HEK293 (cell line): ENCODE results near the gene THSD4.

Experiments
- GFI1B ChIP-seq: fragments of 450-650 bp; formaldehyde crosslinking; IDR thresholded peaks from 2 replicates; pipeline ENCODE4 v1.5.1; 2016; ENCODE audit warnings: missing biosample characterization, missing genetic modification characterization
- KLF7 ChIP-seq: fragments of 450-650 bp; formaldehyde crosslinking; IDR thresholded peaks from 2 replicates; pipeline ENCODE4 v1.5.1; 2016; ENCODE audit warnings: missing biosample characterization, missing genetic modification characterization, borderline replicate concordance
- KLF9 ChIP-seq: fragments of 450-650 bp; formaldehyde crosslinking; IDR thresholded peaks from 2 replicates; pipeline ENCODE4 v1.5.1; 2016; ENCODE audit warnings: missing biosample characterization, missing genetic modification characterization, low read depth
- PRDM1 ChIP-seq: fragments of 450-650 bp; formaldehyde crosslinking; IDR thresholded peaks from 2 replicates; pipeline ENCODE4; 2016; ENCODE audit warnings: missing biosample characterization, missing genetic modification characterization
- SCRT1 ChIP-seq: fragments of 450-650 bp; formaldehyde crosslinking; IDR thresholded peaks from 2 replicates; pipeline ENCODE4 v1.5.1; 2016; ENCODE audit warnings: missing biosample characterization, missing genetic modification characterization, borderline replicate concordance
- TRIM28 ChIP-seq: IDR thresholded peaks from 2 replicates; pipeline ENCODE4 v1.6.1; 2011; ENCODE audit warnings: low read length, control low read depth, borderline replicate concordance
- ZBTB17 ChIP-seq: fragments of 450-650 bp; formaldehyde crosslinking; IDR thresholded peaks from 2 replicates; pipeline ENCODE4 v1.5.1; 2016; ENCODE audit warnings: missing biosample characterization, missing genetic modification characterization
- ZBTB20 ChIP-seq: fragments of 450-650 bp; formaldehyde crosslinking; IDR thresholded peaks from 2 replicates; pipeline ENCODE4 v1.5.1; 2016; ENCODE audit warnings: missing biosample characterization, missing genetic modification characterization
- ZFHX2 ChIP-seq: fragments of 450-650 bp; formaldehyde crosslinking; conservative IDR thresholded peaks from 2 replicates; pipeline ENCODE4 v1.5.1; 2016; ENCODE audit warnings: missing biosample characterization, missing genetic modification characterization
- ZFP37 ChIP-seq: fragments of 450-650 bp; formaldehyde crosslinking; IDR thresholded peaks from 2 replicates; pipeline ENCODE4 v1.5.1; 2016; ENCODE audit warnings: missing biosample characterization, missing genetic modification characterization
- ZNF10 ChIP-seq: fragments of 450-650 bp; formaldehyde crosslinking; IDR thresholded peaks from 2 replicates; pipeline ENCODE4 v1.5.1; 2017; ENCODE audit warnings: missing biosample characterization, missing genetic modification characterization
- ZNF114 ChIP-seq: fragments of 450-650 bp; formaldehyde crosslinking; IDR thresholded peaks from 2 replicates; pipeline ENCODE4 v1.5.0; 2017; ENCODE audit warnings: missing biosample characterization, missing genetic modification characterization
- ZNF19 ChIP-seq: fragments of 450-650 bp; formaldehyde crosslinking; IDR thresholded peaks from 2 replicates; pipeline ENCODE4; 2016; ENCODE audit warnings: missing biosample characterization, missing genetic modification characterization, low read depth
- ZNF366 ChIP-seq: fragments of 450-650 bp; formaldehyde crosslinking; conservative IDR thresholded peaks from 2 replicates; pipeline ENCODE4 v1.5.1; 2016; ENCODE audit warnings: missing biosample characterization, missing genetic modification characterization
- ZNF629 ChIP-seq: fragments of 450-650 bp; formaldehyde crosslinking; IDR thresholded peaks from 2 replicates; pipeline ENCODE4 v1.5.1; 2017; ENCODE audit warnings: missing biosample characterization, missing genetic modification characterization
- ZNF654 ChIP-seq: fragments of 450-650 bp; formaldehyde crosslinking; IDR thresholded peaks from 2 replicates; pipeline ENCODE4 v1.5.1; 2016; ENCODE audit warnings: low read depth, missing biosample characterization, missing genetic modification characterization
- ZNF660 ChIP-seq: fragments of 450-650 bp; IDR thresholded peaks from 2 replicates; pipeline ENCODE4 v1.5.1; 2018; ENCODE audit warnings: missing biosample characterization, mild to moderate bottlenecking, missing genetic modification characterization
- ZNF843 ChIP-seq: fragments of 450-650 bp; formaldehyde crosslinking; IDR thresholded peaks from 2 replicates; pipeline ENCODE4 v1.5.1; 2016; ENCODE audit warnings: missing biosample characterization, missing genetic modification characterization
- TF ChIP-seq, protein P1 (sequence below): fragments of 450-650 bp; formaldehyde crosslinking; IDR thresholded peaks from 2 replicates; pipeline ENCODE4 v1.5.1; 2017; ENCODE audit warnings: missing biosample characterization, missing genetic modification characterization
- TF ChIP-seq, protein P2 (sequence below): fragments of 450-650 bp; formaldehyde crosslinking; IDR thresholded peaks from 2 replicates; pipeline ENCODE4 v1.5.1; 2016; ENCODE audit warnings: missing biosample characterization, missing genetic modification characterization
- TF ChIP-seq, protein P3 (sequence below): fragments of 450-650 bp; formaldehyde crosslinking; IDR thresholded peaks from 2 replicates; pipeline ENCODE4 v1.5.1; 2016; ENCODE audit warnings: missing biosample characterization, missing genetic modification characterization
- TF ChIP-seq, protein P4 (sequence below): fragments of 450-650 bp; formaldehyde crosslinking; IDR thresholded peaks from 2 replicates; pipeline ENCODE4 v1.5.1; 2017; ENCODE audit warnings: missing biosample characterization, mild to moderate bottlenecking, missing genetic modification characterization, moderate library complexity
- TF ChIP-seq, protein P5 (sequence below): fragments of 450-650 bp; formaldehyde crosslinking; IDR thresholded peaks from 2 replicates; pipeline ENCODE4 v1.5.1; 2016; ENCODE audit warnings: missing biosample characterization, missing genetic modification characterization
- TF ChIP-seq, protein P6 (sequence below): fragments of 450-650 bp; formaldehyde crosslinking; IDR thresholded peaks from 2 replicates; pipeline ENCODE4 v1.5.1; 2016; ENCODE audit warnings: missing biosample characterization, missing genetic modification characterization, borderline replicate concordance

The THSD4 gene

DNA sequence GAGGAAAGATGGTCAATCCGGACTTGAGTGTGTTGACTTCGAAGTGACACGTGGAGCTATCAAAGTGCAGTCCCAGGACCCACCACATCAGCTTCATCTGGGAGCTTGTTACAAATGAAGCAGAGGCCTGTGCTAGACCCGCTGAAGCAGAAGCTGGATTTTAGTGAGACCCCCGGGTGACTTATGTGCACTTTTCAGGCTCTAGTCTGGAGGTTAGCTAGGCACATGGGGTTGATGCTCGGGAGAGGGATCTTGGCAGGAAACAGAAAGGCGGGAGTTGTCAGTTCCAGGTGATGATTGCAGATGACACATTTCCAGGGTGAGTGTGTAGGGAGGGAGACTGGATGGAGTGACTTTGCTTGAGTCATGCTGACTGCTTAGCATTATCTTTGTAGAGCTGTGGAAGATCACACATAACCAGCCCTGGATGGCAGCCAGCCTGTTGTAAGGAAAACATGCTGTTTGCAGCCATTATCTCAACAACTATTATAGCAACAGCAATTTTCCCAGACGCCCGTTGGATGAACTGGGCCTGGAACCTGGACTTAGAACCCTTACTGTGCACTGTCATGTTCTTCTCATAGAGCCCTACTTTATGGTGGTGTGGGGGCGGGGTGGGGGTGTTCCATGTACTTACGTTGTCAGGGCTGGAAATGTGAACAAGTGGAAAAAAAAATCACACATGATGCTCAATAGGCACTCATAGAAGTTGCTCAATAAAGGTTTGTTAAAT, 122.4 kb downstream of the THSD4 start (continued):
- TF ChIP-seq, protein P1, sequence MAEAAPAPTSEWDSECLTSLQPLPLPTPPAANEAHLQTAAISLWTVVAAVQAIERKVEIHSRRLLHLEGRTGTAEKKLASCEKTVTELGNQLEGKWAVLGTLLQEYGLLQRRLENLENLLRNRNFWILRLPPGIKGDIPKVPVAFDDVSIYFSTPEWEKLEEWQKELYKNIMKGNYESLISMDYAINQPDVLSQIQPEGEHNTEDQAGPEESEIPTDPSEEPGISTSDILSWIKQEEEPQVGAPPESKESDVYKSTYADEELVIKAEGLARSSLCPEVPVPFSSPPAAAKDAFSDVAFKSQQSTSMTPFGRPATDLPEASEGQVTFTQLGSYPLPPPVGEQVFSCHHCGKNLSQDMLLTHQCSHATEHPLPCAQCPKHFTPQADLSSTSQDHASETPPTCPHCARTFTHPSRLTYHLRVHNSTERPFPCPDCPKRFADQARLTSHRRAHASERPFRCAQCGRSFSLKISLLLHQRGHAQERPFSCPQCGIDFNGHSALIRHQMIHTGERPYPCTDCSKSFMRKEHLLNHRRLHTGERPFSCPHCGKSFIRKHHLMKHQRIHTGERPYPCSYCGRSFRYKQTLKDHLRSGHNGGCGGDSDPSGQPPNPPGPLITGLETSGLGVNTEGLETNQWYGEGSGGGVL (tag by site-specific recombination): peak; percentile 91
- TF ChIP-seq KLF7: no peak
- TF ChIP-seq ZNF654: no peak
- peak; percentile 68; the same call in 1 of the 2 replicates for TF ChIP-seq ZBTB20 (tag by site-specific recombination)
- no peak for TF ChIP-seq KLF9 (tag by site-specific recombination)
- TF ChIP-seq, protein P2, sequence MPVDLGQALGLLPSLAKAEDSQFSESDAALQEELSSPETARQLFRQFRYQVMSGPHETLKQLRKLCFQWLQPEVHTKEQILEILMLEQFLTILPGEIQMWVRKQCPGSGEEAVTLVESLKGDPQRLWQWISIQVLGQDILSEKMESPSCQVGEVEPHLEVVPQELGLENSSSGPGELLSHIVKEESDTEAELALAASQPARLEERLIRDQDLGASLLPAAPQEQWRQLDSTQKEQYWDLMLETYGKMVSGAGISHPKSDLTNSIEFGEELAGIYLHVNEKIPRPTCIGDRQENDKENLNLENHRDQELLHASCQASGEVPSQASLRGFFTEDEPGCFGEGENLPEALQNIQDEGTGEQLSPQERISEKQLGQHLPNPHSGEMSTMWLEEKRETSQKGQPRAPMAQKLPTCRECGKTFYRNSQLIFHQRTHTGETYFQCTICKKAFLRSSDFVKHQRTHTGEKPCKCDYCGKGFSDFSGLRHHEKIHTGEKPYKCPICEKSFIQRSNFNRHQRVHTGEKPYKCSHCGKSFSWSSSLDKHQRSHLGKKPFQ (tag by site-specific recombination): 0 out of 2 replicates have a peak, but pooled peaks have one; percentile 59
- TF ChIP-seq ZNF629: peak; percentile 78
- TF ChIP-seq ZFP37 (tag by site-specific recombination): peak; percentile 62; the same call in 1 of the 2 replicates
- TF ChIP-seq PRDM1 (tag by site-specific recombination): no peak
- TF ChIP-seq ZFHX2 (tag by site-specific recombination): peak; percentile 68
- TF ChIP-seq ZNF114 (tag by site-specific recombination): no peak
- peak; percentile 81 for TF ChIP-seq ZBTB17 (tag by site-specific recombination)
- TF ChIP-seq ZNF660 (tag by site-specific recombination): peak; percentile 41; the same call in 1 of the 2 replicates
- TF ChIP-seq, protein P3, sequence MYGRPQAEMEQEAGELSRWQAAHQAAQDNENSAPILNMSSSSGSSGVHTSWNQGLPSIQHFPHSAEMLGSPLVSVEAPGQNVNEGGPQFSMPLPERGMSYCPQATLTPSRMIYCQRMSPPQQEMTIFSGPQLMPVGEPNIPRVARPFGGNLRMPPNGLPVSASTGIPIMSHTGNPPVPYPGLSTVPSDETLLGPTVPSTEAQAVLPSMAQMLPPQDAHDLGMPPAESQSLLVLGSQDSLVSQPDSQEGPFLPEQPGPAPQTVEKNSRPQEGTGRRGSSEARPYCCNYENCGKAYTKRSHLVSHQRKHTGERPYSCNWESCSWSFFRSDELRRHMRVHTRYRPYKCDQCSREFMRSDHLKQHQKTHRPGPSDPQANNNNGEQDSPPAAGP (tag by site-specific recombination): peak; percentile 76; the same call in 1 of the 2 replicates
- TF ChIP-seq ZNF843 (tag by site-specific recombination): peak; percentile 37; the same call in 1 of the 2 replicates
- TF ChIP-seq, protein P4, sequence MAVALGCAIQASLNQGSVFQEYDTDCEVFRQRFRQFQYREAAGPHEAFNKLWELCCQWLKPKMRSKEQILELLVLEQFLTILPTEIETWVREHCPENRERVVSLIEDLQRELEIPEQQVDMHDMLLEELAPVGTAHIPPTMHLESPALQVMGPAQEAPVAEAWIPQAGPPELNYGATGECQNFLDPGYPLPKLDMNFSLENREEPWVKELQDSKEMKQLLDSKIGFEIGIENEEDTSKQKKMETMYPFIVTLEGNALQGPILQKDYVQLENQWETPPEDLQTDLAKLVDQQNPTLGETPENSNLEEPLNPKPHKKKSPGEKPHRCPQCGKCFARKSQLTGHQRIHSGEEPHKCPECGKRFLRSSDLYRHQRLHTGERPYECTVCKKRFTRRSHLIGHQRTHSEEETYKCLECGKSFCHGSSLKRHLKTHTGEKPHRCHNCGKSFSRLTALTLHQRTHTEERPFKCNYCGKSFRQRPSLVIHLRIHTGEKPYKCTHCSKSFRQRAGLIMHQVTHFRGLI (tag by site-specific recombination): no peak
- no peak for TF ChIP-seq ZNF19
- peak; percentile 35; the same call in 1 of the 2 replicates for TF ChIP-seq TRIM28
- peak; percentile 26; the same call in 1 of the 2 replicates for TF ChIP-seq SCRT1 (tag by site-specific recombination)
- TF ChIP-seq ZNF366: peak; percentile 74
- TF ChIP-seq, protein P5, sequence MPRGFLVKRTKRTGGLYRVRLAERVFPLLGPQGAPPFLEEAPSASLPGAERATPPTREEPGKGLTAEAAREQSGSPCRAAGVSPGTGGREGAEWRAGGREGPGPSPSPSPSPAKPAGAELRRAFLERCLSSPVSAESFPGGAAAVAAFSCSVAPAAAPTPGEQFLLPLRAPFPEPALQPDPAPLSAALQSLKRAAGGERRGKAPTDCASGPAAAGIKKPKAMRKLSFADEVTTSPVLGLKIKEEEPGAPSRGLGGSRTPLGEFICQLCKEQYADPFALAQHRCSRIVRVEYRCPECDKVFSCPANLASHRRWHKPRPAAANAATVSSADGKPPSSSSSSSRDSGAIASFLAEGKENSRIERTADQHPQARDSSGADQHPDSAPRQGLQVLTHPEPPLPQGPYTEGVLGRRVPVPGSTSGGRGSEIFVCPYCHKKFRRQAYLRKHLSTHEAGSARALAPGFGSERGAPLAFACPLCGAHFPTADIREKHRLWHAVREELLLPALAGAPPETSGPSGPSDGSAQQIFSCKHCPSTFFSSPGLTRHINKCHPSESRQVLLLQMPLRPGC (tag by site-specific recombination): peak; percentile 64
- TF ChIP-seq, protein P6, sequence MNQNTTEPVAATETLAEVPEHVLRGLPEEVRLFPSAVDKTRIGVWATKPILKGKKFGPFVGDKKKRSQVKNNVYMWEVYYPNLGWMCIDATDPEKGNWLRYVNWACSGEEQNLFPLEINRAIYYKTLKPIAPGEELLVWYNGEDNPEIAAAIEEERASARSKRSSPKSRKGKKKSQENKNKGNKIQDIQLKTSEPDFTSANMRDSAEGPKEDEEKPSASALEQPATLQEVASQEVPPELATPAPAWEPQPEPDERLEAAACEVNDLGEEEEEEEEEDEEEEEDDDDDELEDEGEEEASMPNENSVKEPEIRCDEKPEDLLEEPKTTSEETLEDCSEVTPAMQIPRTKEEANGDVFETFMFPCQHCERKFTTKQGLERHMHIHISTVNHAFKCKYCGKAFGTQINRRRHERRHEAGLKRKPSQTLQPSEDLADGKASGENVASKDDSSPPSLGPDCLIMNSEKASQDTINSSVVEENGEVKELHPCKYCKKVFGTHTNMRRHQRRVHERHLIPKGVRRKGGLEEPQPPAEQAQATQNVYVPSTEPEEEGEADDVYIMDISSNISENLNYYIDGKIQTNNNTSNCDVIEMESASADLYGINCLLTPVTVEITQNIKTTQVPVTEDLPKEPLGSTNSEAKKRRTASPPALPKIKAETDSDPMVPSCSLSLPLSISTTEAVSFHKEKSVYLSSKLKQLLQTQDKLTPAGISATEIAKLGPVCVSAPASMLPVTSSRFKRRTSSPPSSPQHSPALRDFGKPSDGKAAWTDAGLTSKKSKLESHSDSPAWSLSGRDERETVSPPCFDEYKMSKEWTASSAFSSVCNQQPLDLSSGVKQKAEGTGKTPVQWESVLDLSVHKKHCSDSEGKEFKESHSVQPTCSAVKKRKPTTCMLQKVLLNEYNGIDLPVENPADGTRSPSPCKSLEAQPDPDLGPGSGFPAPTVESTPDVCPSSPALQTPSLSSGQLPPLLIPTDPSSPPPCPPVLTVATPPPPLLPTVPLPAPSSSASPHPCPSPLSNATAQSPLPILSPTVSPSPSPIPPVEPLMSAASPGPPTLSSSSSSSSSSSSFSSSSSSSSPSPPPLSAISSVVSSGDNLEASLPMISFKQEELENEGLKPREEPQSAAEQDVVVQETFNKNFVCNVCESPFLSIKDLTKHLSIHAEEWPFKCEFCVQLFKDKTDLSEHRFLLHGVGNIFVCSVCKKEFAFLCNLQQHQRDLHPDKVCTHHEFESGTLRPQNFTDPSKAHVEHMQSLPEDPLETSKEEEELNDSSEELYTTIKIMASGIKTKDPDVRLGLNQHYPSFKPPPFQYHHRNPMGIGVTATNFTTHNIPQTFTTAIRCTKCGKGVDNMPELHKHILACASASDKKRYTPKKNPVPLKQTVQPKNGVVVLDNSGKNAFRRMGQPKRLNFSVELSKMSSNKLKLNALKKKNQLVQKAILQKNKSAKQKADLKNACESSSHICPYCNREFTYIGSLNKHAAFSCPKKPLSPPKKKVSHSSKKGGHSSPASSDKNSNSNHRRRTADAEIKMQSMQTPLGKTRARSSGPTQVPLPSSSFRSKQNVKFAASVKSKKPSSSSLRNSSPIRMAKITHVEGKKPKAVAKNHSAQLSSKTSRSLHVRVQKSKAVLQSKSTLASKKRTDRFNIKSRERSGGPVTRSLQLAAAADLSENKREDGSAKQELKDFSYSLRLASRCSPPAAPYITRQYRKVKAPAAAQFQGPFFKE (tag by site-specific recombination): no peak
- 0 out of 2 replicates have a peak, but pooled peaks have one; percentile 30 for TF ChIP-seq ZNF10
- no peak for TF ChIP-seq GFI1B (tag by site-specific recombination)
